ENCODE results near the gene RIPK4.

DNA sequence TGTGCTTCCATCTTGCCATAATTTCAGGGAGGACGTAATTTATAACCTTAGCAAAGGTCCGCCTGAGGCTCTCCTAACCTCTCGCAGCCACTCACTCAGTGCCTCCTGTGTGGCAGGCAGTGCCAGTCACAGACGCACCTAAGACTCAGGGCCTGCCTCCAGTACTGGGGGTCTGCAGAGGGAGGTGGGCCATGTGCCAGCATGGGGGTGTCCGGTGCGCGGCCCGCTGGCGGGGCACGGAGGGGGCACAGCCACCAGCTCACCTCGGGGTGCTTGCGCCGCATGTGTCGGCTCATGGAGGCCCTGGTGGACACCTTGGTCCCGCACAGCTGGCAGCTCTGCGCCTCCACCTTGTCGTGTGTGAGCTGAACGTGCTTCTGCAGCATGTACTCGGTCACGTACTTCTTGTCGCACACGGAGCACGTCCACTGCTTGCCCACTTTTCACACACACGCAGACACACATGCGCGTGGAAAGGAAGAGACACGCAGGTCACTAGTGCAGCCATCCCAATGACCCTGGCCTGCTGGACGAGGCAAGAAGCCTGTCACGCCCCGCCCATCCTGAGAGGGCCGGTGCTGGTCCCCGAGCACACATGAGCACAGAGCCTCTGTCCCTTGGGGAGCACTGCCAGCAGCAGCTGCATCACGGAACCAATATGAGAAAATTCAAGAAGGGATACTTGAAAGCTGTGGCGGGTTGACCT, 43.2 kb upstream of the RIPK4 start:
- TF ChIP-seq CTCF (IDR thresholded peaks at IDR 0.05; ENCODE audit: insufficient read depth, low read depth, low read length) (no peak), EZH2 (IDR thresholded peaks at IDR 0.05; ENCODE audit: insufficient read depth, low read length) (no peak)
